Measurements from ENCODE around the gene TESK2. TPM values are rescaled to one million over a fixed set of nuclear protein-coding genes. Genes with fewer than 3 reads are reported as not detected.

Gene TESK2
- total RNA-seq, 4 donors from 2014 or later: 16.0 to 28.9 (median 22.8) TPM

GRCh38 chr1:45510972-45511527 is 20.1 kb upstream of the TESK2 start:
- TF ChIP-seq POLR2A (IDR thresholded peaks at IDR 0.05): no peak
- no peak for TF ChIP-seq CTCF (IDR thresholded peaks at IDR 0.05)
- TF ChIP-seq POLR2AphosphoS5 (IDR thresholded peaks at IDR 0.05): no peak
- TF ChIP-seq EP300 (IDR thresholded peaks at IDR 0.05): no peak
- Histone ChIP-seq H3K27ac (no peak overlapping the region), H3K36me3 (peaks cover 68% of the 10 kb centered on the region), H3K27me3 (no peaks in the 10 kb centered on the region), H3K4me3 (no peak overlapping the region), H3K4me1 (peaks cover 4% of the 10 kb centered on the region), H3K9me3 (no peaks in the 10 kb centered on the region)
- WGBS: 79% methylated on average over 4 of the region's 4 CpGs
- DNase-seq (ENCODE audit: low spot score in 2 of 2): no peak

DNA sequence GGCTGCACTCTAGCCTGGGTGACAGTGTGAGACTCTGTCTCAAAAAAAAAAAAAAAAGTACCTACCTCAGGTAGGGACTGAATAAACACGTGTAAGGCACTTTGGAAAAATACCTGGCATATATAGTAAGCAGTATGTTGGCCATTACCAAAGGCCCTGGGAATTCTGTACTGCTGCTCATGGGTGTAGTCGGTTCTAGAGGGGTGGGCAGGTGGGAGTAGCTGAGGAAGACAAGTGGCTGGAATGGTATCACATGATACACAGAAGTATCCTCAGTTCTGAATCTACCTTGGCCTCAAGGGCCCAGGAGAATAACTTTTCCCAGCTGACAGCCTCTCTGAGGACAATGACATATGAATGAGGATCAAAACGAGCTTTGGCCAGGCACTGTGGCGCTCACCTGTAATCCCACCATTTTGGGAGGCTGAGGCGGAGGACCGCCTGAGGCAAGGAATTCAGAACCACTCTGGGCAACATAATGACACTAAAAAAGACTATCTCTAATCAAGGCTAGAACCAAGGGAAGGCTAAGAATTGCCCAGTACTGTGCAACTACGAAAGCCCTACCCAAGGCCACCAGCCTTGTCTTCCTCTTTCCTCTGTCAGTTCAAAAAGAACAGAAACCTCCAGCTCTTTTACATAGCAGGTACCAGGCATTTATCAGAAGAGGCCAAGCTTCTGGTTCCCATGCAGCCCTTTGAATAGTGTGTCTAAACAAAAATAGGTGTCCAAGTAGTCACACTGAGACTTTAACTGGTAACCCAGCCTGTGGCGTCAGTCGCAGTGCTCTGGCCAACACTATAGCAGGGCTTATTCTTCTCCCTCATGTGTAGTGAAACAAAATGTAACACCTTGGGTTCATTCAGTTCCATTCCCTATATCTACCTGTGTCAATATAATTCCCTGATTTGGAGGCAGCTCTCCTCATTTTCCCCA is 19.3 kb upstream of the TESK2 start:
- no peak overlapping the region for H3K4me3 ChIP-seq
- H3K4me1 ChIP-seq: peaks cover 4% of the 10 kb centered on the region
- DNase-seq (ENCODE audit: low spot score in 2 of 2): no peak
- H3K27me3 ChIP-seq: no peaks in the 10 kb centered on the region
- TF ChIP-seq EP300 (IDR thresholded peaks at IDR 0.05): no peak
- TF ChIP-seq CTCF (IDR thresholded peaks at IDR 0.05): no peak
- TF ChIP-seq POLR2AphosphoS5 (IDR thresholded peaks at IDR 0.05): no peak
- TF ChIP-seq POLR2A (IDR thresholded peaks at IDR 0.05): no peak
- peaks cover 60% of the 10 kb centered on the region for H3K36me3 ChIP-seq
- 64% methylated on average over 9 of the region's 9 CpGs for WGBS
- no peak overlapping the region for H3K27ac ChIP-seq
- H3K9me3 ChIP-seq: no peaks in the 10 kb centered on the region

DNA sequence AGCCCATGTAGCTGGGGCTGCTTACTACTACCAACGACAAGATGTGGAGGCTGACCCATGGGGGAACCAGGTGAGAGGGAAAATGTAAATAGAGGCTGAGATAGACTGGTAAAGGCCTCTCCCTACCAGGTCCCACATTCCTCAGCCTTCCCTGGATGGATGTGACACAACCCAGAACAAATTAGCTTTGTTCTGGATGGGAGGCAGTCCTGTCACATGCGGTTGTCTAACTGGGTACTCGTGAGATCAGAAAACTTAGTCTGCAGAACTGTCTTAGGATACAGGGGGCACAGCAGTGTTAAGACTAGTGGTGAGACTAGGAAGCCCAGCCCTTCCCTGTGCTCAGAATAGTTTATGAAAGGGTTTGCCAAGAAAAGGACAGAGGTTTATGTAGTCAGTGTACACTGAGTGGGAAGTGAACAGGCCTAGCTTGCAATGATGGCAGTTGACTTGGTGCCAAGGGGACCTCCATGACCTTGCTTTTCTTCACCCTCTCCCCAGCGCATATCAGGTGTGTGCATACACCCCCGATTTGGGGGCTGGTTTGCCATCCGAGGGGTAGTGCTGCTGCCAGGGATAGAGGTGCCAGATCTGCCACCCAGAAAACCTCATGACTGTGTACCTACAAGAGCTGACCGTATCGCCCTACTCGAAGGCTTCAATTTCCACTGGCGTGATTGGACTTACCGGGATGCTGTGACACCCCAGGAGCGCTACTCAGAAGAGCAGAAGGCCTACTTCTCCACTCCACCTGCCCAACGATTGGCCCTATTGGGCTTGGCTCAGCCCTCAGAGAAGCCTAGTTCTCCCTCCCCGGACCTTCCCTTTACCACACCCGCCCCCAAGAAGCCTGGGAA is 17.6 kb upstream of the TESK2 start:
- no peaks in the 10 kb centered on the region for H3K9me3 ChIP-seq
- TF ChIP-seq POLR2A (IDR thresholded peaks at IDR 0.05) (no peak), EP300 (IDR thresholded peaks at IDR 0.05) (no peak), POLR2AphosphoS5 (IDR thresholded peaks at IDR 0.05) (no peak), CTCF (IDR thresholded peaks at IDR 0.05) (no peak)
- DNase-seq (ENCODE audit: low spot score in 2 of 2): no peak
- H3K4me1 ChIP-seq: peaks cover 4% of the 10 kb centered on the region
- peaks cover 42% of the 10 kb centered on the region for H3K36me3 ChIP-seq
- no peak overlapping the region for H3K4me3 ChIP-seq
- no peaks in the 10 kb centered on the region for H3K27me3 ChIP-seq
- WGBS: 72% methylated on average over 14 of the region's 15 CpGs
- no peak overlapping the region for H3K27ac ChIP-seq

- no peak overlapping the region for H3K4me3 ChIP-seq
- H3K4me1 ChIP-seq: peaks cover 4% of the 10 kb centered on the region
- H3K27ac ChIP-seq: no peak overlapping the region
- H3K9me3 ChIP-seq: no peaks in the 10 kb centered on the region
- peaks cover 36% of the 10 kb centered on the region for H3K36me3 ChIP-seq
- no peak for TF ChIP-seq EP300 (IDR thresholded peaks at IDR 0.05)
- no peak for TF ChIP-seq POLR2A (IDR thresholded peaks at IDR 0.05)
- no peak for TF ChIP-seq CTCF (IDR thresholded peaks at IDR 0.05)
- TF ChIP-seq POLR2AphosphoS5 (IDR thresholded peaks at IDR 0.05): no peak
- WGBS: 85% methylated on average over 4 of the region's 4 CpGs
- DNase-seq (ENCODE audit: low spot score in 2 of 2): no peak
- H3K27me3 ChIP-seq: no peaks in the 10 kb centered on the region
These were observed 16.9 kb upstream of the TESK2 start for GRCh38 chr1:45507893-45508292.

Measured in suprapubic skin (tissue), 4 donors.